ENCODE data around the gene CD79B. TPM values are rescaled to one million over a fixed set of nuclear protein-coding genes. Genes with fewer than 3 reads are reported as not detected.
"Not testable (repeated sequence)": the region's sequence is repeated elsewhere in the genome, so short reads cannot be mapped to it uniquely, and the experiment has no call there.

Gene CD79B
- total RNA-seq, 1 experiment from 2014 or later, result not detected

DNA sequence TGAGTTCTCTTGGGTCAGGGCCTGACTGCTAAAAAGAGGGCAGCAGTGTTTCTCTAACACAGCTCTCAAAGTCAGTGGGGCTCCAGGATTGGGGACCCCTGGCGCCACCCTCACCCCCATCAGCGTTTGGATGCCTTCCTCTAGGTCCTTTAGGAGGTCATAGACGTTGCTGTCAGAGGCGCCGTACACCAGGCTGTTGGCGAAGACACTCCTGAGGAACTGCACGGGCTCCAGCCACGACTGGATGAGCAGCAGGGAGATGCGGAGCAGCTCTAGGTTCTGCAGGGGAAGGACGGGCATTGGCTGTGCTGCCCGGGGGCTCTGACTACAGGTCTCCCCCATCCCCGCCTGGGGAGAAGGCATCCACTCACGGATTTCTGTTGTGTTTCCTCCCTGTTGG, 14.5 kb downstream of the CD79B start:
- TF ChIP-seq, protein P1, sequence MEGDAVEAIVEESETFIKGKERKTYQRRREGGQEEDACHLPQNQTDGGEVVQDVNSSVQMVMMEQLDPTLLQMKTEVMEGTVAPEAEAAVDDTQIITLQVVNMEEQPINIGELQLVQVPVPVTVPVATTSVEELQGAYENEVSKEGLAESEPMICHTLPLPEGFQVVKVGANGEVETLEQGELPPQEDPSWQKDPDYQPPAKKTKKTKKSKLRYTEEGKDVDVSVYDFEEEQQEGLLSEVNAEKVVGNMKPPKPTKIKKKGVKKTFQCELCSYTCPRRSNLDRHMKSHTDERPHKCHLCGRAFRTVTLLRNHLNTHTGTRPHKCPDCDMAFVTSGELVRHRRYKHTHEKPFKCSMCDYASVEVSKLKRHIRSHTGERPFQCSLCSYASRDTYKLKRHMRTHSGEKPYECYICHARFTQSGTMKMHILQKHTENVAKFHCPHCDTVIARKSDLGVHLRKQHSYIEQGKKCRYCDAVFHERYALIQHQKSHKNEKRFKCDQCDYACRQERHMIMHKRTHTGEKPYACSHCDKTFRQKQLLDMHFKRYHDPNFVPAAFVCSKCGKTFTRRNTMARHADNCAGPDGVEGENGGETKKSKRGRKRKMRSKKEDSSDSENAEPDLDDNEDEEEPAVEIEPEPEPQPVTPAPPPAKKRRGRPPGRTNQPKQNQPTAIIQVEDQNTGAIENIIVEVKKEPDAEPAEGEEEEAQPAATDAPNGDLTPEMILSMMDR (IDR thresholded peaks at IDR 0.05), result no peak
- TF ChIP-seq SIN3A (IDR thresholded peaks at IDR 0.05; ENCODE audit: borderline replicate concordance, insufficient read depth, low read depth, low read length), result no peak
- TF ChIP-seq, protein P2, sequence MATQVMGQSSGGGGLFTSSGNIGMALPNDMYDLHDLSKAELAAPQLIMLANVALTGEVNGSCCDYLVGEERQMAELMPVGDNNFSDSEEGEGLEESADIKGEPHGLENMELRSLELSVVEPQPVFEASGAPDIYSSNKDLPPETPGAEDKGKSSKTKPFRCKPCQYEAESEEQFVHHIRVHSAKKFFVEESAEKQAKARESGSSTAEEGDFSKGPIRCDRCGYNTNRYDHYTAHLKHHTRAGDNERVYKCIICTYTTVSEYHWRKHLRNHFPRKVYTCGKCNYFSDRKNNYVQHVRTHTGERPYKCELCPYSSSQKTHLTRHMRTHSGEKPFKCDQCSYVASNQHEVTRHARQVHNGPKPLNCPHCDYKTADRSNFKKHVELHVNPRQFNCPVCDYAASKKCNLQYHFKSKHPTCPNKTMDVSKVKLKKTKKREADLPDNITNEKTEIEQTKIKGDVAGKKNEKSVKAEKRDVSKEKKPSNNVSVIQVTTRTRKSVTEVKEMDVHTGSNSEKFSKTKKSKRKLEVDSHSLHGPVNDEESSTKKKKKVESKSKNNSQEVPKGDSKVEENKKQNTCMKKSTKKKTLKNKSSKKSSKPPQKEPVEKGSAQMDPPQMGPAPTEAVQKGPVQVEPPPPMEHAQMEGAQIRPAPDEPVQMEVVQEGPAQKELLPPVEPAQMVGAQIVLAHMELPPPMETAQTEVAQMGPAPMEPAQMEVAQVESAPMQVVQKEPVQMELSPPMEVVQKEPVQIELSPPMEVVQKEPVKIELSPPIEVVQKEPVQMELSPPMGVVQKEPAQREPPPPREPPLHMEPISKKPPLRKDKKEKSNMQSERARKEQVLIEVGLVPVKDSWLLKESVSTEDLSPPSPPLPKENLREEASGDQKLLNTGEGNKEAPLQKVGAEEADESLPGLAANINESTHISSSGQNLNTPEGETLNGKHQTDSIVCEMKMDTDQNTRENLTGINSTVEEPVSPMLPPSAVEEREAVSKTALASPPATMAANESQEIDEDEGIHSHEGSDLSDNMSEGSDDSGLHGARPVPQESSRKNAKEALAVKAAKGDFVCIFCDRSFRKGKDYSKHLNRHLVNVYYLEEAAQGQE (IDR thresholded peaks at IDR 0.05; ENCODE audit: insufficient read depth in 1 of 2, low read depth in 2 of 2, low read length in 1 of 2), result no peak
- TF ChIP-seq TCF7L2 (IDR thresholded peaks at IDR 0.05; ENCODE audit: low read depth, low read length), result no peak
- Histone ChIP-seq H3K36me3 (ENCODE audit: control insufficient read depth, insufficient read depth, low read length) (no peaks in the 10 kb centered on the region), H3K9me3 (ENCODE audit: control insufficient read depth, insufficient read depth, low read depth, low read length) (no peaks in the 10 kb centered on the region), H3K27ac (ENCODE audit: low read length) (no peak overlapping the region), H3K27me3 (ENCODE audit: control insufficient read depth, insufficient read depth, low read length) (no peaks in the 10 kb centered on the region), H3K4me1 (ENCODE audit: control insufficient read depth, insufficient read depth, low read length) (no peaks in the 10 kb centered on the region), H3K4me3 (ENCODE audit: low read depth in 2 of 2, low read length in 2 of 2) (no peak overlapping the region)
- ATAC-seq (no peak), DNase-seq (ENCODE audit: low read depth, low spot score) (no peak)
- ChIA-PET CTCF (interaction anchor here (1.1 to 2.9 kb wide), 3 partner anchors 18 to 216 kb away, joined by 3 to 14 read pairs (median 4); no protein-coding TSS in a partner anchor), POLR2A (no interaction called here)
- intact Hi-C loops (cut with micrococcal nuclease; ENCODE audit: unreplicated experiment) (loop anchor here (10.0 kb wide), 3 partner anchors 77 to 217 kb away; partner anchors contain the start of genes ERN1, ICAM2 and PRR29), in situ Hi-C loops (cut with HindIII; ENCODE audit: low pct_unique_long_range_greater_than_20kb, low sequenced_read_pairs) (no loop called here)
- BruUV-seq (replicated peaks), result no TSS peak

DNA sequence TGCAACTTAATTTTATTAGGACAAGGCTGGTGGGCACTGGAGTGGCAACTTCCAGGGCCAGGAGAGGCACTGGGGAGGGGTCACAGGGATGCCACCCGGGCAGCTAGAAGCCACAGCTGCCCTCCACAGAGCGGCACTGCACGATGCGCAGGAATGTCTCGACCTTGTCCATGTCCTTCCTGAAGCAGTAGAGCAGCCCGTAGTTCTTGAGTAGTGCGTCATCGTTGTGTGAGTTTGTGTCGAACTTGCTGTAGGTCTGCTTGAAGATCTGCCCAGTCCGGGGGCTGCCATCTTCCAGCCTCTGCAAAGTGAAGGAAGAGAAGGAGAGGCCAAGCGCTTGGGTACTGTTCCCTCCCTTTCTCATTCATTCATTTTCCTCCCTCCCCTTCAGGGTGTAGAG, 14.9 kb downstream of the CD79B start:
- intact Hi-C loops (cut with micrococcal nuclease; ENCODE audit: unreplicated experiment), result loop anchor here (10.0 kb wide), 3 partner anchors 78 to 218 kb away; partner anchors contain the start of genes ERN1, ICAM2 and PRR29
- H3K4me1 ChIP-seq (ENCODE audit: control insufficient read depth, insufficient read depth, low read length); H3K36me3 ChIP-seq (ENCODE audit: control insufficient read depth, insufficient read depth, low read length); DNase-seq (ENCODE audit: low read depth, low spot score); BruUV-seq (replicated peaks); H3K9me3 ChIP-seq (ENCODE audit: control insufficient read depth, insufficient read depth, low read depth, low read length); H3K27ac ChIP-seq (ENCODE audit: low read length); ATAC-seq; H3K4me3 ChIP-seq (ENCODE audit: low read depth in 2 of 2, low read length in 2 of 2); H3K27me3 ChIP-seq (ENCODE audit: control insufficient read depth, insufficient read depth, low read length); in situ Hi-C loops (cut with HindIII; ENCODE audit: low pct_unique_long_range_greater_than_20kb, low sequenced_read_pairs); POLR2A ChIA-PET: not testable (repeated sequence)
- CTCF ChIA-PET, result interaction anchor here (1.1 kb wide), 1 partner anchor 18 kb away, joined by 3 read pairs; no protein-coding TSS in a partner anchor

DNA sequence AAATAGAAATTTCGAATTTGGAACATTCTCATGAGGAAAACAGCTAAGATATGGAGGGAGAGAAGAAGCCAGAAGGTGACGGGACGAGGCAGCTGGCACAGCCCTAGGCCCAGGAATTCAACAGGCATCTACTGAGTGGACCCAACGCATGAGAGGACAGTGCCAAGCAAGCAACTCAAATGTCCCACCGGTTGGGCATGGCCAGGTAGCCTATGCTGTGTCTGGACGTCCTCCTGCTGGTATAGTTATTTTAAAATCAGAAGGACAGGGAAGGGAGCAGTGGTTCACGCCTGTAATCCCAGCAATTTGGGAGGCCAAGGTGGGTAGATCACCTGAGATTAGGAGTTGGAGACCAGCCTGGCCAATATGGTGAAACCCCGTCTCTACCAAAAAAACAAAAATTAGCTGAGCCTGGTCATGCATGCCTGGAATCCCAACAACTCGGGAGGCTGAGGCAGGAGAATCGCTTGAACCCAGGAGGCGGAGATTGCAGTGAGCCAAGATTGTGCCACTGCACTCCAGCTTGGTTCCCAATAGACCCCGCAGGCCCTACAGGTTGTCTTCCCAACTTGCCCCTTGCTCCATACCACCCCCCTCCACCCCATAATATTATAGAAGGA, 15.5 kb downstream of the CD79B start:
- TF ChIP-seq SIN3A (IDR thresholded peaks at IDR 0.05; ENCODE audit: borderline replicate concordance, insufficient read depth, low read depth, low read length), result no peak
- TF ChIP-seq, protein P1 (IDR thresholded peaks at IDR 0.05), result no peak
- TF ChIP-seq POLR2AphosphoS5 (IDR thresholded peaks at IDR 0.05; ENCODE audit: low read depth, low read length), result no peak
- no peak for TF ChIP-seq TCF7L2 (IDR thresholded peaks at IDR 0.05; ENCODE audit: low read depth, low read length)
- TF ChIP-seq, protein P2 (IDR thresholded peaks at IDR 0.05; ENCODE audit: insufficient read depth in 1 of 2, low read depth in 2 of 2, low read length in 1 of 2), result no peak
- H3K27ac ChIP-seq (ENCODE audit: low read length), result no peak overlapping the region
- no peak overlapping the region for H3K4me3 ChIP-seq (ENCODE audit: low read depth in 2 of 2, low read length in 2 of 2)
- POLR2A ChIA-PET, result no interaction called here
- DNase-seq (ENCODE audit: low read depth, low spot score) (no peak), ATAC-seq (no peak)
- no peaks in the 10 kb centered on the region for H3K27me3 ChIP-seq (ENCODE audit: control insufficient read depth, insufficient read depth, low read length)
- BruUV-seq (replicated peaks), result no TSS peak
- in situ Hi-C loops (cut with HindIII; ENCODE audit: low pct_unique_long_range_greater_than_20kb, low sequenced_read_pairs) (no loop called here), intact Hi-C loops (cut with micrococcal nuclease; ENCODE audit: unreplicated experiment) (loop anchor here (10.0 kb wide), 3 partner anchors 78 to 218 kb away; partner anchors contain the start of genes ERN1, ICAM2 and PRR29)
- no peaks in the 10 kb centered on the region for H3K9me3 ChIP-seq (ENCODE audit: control insufficient read depth, insufficient read depth, low read depth, low read length)
- no peaks in the 10 kb centered on the region for H3K36me3 ChIP-seq (ENCODE audit: control insufficient read depth, insufficient read depth, low read length)
- H3K4me1 ChIP-seq (ENCODE audit: control insufficient read depth, insufficient read depth, low read length), result no peaks in the 10 kb centered on the region
- CTCF ChIA-PET, result no interaction called here
